GM21390 (cell line): ENCODE data around the gene BRD8.
"Not testable (repeated sequence)": the region's sequence is repeated elsewhere in the genome, so short reads cannot be mapped to it uniquely, and the experiment has no call there.

Experiments
- ATAC-seq: cut with Tn5 transposase; IDR thresholded peaks from one replicate; pipeline ENCODE4 v1.9.1; 2021; ENCODE audit not compliant: unreplicated experiment

BRD8 gene, protein sequence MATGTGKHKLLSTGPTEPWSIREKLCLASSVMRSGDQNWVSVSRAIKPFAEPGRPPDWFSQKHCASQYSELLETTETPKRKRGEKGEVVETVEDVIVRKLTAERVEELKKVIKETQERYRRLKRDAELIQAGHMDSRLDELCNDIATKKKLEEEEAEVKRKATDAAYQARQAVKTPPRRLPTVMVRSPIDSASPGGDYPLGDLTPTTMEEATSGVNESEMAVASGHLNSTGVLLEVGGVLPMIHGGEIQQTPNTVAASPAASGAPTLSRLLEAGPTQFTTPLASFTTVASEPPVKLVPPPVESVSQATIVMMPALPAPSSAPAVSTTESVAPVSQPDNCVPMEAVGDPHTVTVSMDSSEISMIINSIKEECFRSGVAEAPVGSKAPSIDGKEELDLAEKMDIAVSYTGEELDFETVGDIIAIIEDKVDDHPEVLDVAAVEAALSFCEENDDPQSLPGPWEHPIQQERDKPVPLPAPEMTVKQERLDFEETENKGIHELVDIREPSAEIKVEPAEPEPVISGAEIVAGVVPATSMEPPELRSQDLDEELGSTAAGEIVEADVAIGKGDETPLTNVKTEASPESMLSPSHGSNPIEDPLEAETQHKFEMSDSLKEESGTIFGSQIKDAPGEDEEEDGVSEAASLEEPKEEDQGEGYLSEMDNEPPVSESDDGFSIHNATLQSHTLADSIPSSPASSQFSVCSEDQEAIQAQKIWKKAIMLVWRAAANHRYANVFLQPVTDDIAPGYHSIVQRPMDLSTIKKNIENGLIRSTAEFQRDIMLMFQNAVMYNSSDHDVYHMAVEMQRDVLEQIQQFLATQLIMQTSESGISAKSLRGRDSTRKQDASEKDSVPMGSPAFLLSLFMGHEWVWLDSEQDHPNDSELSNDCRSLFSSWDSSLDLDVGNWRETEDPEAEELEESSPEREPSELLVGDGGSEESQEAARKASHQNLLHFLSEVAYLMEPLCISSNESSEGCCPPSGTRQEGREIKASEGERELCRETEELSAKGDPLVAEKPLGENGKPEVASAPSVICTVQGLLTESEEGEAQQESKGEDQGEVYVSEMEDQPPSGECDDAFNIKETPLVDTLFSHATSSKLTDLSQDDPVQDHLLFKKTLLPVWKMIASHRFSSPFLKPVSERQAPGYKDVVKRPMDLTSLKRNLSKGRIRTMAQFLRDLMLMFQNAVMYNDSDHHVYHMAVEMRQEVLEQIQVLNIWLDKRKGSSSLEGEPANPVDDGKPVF

DNA sequence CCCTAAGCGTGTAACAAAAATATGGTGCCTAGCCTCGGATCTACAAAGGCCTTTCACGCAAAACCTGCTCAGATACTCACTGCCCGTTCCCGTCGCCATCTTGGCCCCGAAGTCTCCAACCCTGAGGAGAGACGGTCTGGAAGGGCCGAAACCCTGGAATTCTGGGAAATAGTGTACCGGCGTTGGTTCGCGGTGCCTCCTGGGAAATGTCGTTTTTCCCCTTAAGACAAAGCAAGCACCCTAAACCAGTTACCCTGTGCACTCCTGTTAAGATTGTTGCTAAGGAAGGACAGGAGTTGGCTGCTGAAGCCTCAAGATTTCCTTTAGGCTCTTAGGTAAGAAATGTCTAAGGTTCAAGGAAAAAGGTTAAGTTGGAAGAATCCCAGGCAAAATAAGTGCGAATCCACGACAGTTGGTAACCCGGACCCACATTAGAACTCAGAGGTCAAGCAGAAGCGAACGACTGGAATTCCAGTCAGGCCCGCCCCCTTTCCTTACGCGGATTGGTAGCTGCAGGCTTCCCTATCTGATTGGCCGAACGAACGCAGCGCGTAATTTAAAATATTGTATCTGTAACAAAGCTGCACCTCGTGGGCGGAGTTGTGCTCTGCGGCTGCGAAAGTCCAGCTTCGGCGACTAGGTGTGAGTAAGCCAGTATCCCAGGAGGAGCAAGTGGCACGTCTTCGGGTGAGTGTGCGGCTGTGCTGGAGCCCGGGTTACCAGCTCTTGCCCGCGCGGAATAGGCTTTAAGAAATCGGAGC lies at the start of gene BRD8, which contains the start of gene KIF20A:
Gene BRD8 (minus strand): TSS at position 115 of the 761 bp plus-strand sequence. CDS start 16 bp downstream, at position 99.
Gene KIF20A (plus strand): TSS at position 597 of the 761 bp plus-strand sequence. CDS start 569 bp downstream, outside the sequence.
- peak; percentile 82 for ATAC-seq

GRCh38 chr5:138226910-138227309 lies 48.5 kb upstream of the BRD8 start:
- no peak for ATAC-seq

GRCh38 chr5:138224712-138225111 lies 46.3 kb upstream of the BRD8 start:
- no peak for ATAC-seq

DNA sequence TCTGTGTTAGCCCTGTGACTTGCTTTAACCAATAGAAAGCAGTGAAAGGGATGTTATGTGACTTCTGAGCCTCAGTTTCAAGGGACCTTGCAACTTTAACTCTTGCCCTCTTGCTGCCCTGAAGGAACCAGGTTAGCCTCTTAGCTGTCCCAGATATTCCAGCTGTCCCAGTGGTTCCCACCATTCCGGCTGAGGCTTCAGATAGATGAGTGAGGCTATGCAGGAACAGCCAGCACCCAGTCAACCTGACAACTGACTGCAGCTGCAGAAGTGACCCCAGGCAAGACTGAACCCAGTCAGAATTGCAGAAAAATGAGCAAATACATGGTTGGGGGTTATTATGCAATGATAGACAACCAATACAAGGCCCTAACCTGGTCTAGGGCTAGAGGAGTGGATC lies 45.1 kb upstream of the BRD8 start:
- no peak for ATAC-seq

DNA sequence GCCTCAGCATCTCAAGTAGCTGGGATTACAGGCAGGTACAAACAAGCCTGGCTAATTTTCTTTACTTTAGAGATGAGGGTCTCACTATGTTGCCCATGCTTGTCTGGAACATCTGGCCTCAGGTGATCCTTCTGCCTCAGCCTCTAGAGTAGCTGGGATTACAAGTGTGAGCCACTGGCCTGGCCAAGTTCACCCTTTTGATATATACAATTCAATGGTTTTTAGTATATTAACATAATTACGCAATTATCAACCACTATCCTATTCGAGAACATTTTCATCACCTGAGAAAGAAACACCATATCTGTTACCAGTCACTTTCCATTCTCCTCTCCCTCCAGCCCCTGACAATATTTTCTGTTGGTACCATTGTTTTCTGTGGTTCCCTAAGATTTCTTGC lies 38.4 kb upstream of the BRD8 start:
- ATAC-seq, result no peak

DNA sequence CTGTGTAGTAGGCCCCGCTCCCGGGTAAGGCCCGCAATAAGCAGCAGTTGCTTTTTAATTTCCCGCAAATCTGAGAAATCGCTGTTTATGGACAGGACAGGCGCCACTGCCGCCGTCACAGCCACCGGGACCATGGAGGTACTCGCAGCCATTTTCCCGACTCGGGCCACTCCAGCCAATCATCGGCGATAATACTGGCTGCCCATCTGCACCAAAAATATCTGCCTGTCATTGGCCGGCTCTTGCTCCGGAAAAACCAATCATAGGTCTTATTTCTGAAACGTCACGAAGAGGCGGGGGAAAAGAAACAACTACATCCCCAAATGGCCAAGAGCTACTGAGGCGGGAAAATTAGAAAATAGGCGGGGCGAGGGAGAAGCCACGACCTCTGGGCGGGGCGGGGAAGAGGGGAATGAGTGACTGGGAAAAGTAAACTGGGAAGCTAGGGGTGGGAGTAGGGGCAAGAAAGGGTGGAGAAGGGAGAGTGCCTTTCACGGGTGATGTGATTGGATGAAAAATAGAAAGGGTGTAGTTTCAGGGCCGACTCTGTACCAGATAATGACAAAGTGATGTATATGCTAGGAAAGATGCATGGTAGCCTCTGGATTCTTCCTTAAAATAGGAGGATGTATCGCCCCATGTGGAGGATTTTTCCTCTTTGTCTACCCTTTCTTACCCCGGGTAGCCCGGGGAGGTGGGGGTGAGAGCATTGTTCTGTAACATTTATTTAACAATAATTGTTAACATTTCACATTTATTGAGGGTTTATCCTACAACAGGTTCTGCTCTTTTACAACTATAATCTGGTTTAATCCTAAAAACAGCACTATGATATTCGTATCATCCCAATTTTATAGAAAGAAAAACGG lies 35.0 kb upstream of the BRD8 start, which contains the start of gene CDC23:
Gene CDC23 (minus strand): TSS at position 163 of the 869 bp plus-strand sequence. CDS start 11 bp downstream, at position 152.
- ATAC-seq, result peak; percentile 97

GRCh38 chr5:138212828-138213160 lies 34.4 kb upstream of the BRD8 start:
- peak; percentile 5 for ATAC-seq

DNA sequence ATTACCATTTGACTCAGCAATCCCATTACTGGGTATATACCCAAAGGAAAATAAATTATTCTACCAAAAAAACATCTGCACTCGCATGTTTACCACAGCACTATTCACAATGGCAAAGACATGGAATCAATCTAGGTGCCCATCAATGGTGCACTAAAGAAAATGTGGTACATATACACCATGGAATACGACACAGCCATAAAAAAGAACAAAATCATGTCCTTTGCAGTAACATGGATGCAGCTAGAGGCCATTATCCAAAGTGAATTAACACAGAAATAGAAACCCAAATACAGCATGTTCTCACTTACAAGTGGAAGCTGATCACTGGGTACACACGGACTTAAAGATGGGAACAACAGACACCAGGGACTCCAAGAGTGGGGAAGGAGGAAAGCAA lies 32.6 kb upstream of the BRD8 start:
- ATAC-seq, result no peak

GRCh38 chr5:138193859-138194258 lies 15.4 kb upstream of the BRD8 start:
- ATAC-seq, result not testable (repeated sequence)

GRCh38 chr5:138192826-138193225 lies 14.4 kb upstream of the BRD8 start:
- ATAC-seq, result no peak

- ATAC-seq, result no peak
Observed at GRCh38 chr5:138188626-138189025, 10.2 kb upstream of the BRD8 start.

GRCh38 chr5:138186002-138186447 lies 7.6 kb upstream of the BRD8 start:
- no peak for ATAC-seq

DNA sequence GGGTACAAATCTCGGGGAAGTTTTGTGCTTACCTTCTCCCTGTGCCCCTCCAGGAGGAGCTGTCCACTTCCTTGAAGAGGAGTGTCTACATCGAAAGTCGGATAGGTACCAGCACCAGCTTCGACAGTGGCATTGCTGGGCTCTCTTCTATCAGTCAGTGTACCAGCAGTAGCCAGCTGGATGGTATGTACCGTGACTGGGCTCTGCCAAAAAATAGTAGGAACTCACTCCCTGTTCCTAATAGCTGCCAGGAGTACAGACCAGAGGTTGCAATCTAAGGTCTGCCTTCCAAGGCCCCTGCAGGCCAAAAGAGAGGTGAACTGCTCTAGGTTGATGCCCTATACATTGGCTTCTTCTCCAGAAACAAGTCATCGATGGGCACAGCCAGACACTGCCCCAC lies 4.4 kb upstream of the BRD8 start:
- no peak for ATAC-seq

- ATAC-seq, result no peak
Observed at GRCh38 chr5:138180841-138181240, 2.4 kb upstream of the BRD8 start.

- no peak for ATAC-seq
Observed at GRCh38 chr5:138180183-138180782, 1.9 kb upstream of the BRD8 start.

- ATAC-seq, result peak; percentile 7
Observed at GRCh38 chr5:138179277-138179857, 937 bp upstream of the BRD8 start.

GRCh38 chr5:138177941-138178515 lies 402 bp downstream of the BRD8 start:
- no peak for ATAC-seq

DNA sequence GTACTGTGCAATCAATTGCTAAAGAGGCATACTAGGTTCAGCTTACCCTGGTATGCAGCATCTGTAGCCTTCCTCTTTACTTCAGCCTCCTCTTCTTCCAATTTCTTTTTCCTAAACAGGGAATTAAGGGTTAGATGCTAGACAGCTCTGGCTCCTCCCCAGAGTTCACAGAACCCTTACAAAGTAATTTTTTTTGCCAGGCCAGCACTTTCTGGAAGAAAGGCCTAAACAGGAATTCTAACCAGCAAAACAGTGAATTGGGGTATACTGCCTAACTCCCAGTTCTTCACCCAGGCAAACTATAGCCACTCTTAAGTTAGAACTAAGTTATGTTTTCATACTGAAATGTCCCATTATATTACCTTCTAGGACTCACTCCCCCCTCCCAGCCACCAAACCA lies 8.1 kb downstream of the BRD8 start:
- ATAC-seq, result no peak
